HFFc6 (cell line): ENCODE data around the gene STIM2. TPM values are rescaled to one million over a fixed set of nuclear protein-coding genes. Genes with fewer than 3 reads are reported as not detected.
A peak's percentile ranks its signal among the peaks of the same experiment; 100 is the strongest.

Experiments used
- DNase-seq: peaks from one replicate; pipeline ENCODE4 v3.0.0-alpha.2; 2018
- H3K27ac Mint-ChIP-seq: 2 replicates; pipeline ENCODE4 v1.8.0; 2020; ENCODE audit warnings: mild to moderate bottlenecking, mixed read lengths
- H3K27me3 Mint-ChIP-seq: 2 replicates; pipeline ENCODE4 v1.8.0; 2021; ENCODE audit warnings: mild to moderate bottlenecking, moderate library complexity, mixed read lengths; ENCODE audit not compliant: insufficient read depth
- H3K36me3 Mint-ChIP-seq: 2 replicates; pipeline ENCODE4 v1.8.0; 2021; ENCODE audit warnings: low read depth, mixed read lengths
- H3K4me1 Mint-ChIP-seq: 2 replicates; pipeline ENCODE4 v1.8.0; 2020; ENCODE audit warnings: low read depth, mixed read lengths
- H3K4me3 Mint-ChIP-seq: 2 replicates; pipeline ENCODE4 v1.8.0; 2020; ENCODE audit warnings: mild to moderate bottlenecking, moderate library complexity, mixed read lengths
- H3K9me3 Mint-ChIP-seq: 2 replicates; pipeline ENCODE4 v1.8.0; 2020; ENCODE audit warnings: mild to moderate bottlenecking, mixed read lengths
- total RNA-seq, 6 experiments: library from RNA; stranded (reverse); fragmentation: NEBNext Ultra II Directional; extraction: Animal tissue kit (Norgen Biotek cat#: 25700); gene quantifications; 2 replicates in 1 of 6; 3 replicates in 5 of 6; pipeline ENCODE4 v1.2.3, GENCODE V29; 2021
- TF ChIP-seq, protein P1 (sequence below): fragments of 200-600 bp; sonication (generic); IDR thresholded peaks from 2 replicates; pipeline ENCODE4 v1.5.0; 2021; ENCODE audit warnings: antibody characterized with exemption, mild to moderate bottlenecking

The STIM2 gene
- total RNA-seq, 6 experiments from 2014 or later: 13.7 to 17.1 (median 16.0) TPM

DNA sequence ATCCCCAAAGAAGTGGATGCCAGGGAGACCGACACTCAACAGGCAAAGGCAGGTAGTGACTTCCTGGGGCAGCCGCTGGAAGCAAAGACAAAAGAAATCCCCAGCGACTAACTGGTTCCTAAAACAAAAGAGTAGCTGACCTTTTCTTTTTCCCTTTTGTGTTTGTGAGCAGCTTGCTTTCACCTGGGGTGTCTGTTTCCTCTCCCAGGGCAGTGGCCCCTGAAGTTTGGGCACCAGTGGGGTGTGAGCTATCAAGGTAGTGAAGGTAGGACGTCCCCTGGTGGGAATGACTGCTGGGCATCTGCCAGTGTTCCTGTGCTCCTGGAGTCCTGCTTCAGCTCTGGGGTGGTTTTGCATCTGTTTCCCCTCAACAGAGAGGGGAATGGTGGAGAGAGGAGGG is 41.6 kb upstream of the STIM2 start:
- H3K36me3 Mint-ChIP-seq: no peaks in the 10 kb centered on the region
- H3K27me3 Mint-ChIP-seq: peaks cover 2% of the 10 kb centered on the region; the same call in 1 of the 2 replicates
- DNase-seq: no peak
- H3K4me1 Mint-ChIP-seq: no peaks in the 10 kb centered on the region
- no peak overlapping the region for H3K4me3 Mint-ChIP-seq
- H3K27ac Mint-ChIP-seq: no peak overlapping the region
- H3K9me3 Mint-ChIP-seq: no peaks in the 10 kb centered on the region; the same call in 1 of the 2 replicates
- TF ChIP-seq, protein P1, sequence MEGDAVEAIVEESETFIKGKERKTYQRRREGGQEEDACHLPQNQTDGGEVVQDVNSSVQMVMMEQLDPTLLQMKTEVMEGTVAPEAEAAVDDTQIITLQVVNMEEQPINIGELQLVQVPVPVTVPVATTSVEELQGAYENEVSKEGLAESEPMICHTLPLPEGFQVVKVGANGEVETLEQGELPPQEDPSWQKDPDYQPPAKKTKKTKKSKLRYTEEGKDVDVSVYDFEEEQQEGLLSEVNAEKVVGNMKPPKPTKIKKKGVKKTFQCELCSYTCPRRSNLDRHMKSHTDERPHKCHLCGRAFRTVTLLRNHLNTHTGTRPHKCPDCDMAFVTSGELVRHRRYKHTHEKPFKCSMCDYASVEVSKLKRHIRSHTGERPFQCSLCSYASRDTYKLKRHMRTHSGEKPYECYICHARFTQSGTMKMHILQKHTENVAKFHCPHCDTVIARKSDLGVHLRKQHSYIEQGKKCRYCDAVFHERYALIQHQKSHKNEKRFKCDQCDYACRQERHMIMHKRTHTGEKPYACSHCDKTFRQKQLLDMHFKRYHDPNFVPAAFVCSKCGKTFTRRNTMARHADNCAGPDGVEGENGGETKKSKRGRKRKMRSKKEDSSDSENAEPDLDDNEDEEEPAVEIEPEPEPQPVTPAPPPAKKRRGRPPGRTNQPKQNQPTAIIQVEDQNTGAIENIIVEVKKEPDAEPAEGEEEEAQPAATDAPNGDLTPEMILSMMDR: no peak

DNA sequence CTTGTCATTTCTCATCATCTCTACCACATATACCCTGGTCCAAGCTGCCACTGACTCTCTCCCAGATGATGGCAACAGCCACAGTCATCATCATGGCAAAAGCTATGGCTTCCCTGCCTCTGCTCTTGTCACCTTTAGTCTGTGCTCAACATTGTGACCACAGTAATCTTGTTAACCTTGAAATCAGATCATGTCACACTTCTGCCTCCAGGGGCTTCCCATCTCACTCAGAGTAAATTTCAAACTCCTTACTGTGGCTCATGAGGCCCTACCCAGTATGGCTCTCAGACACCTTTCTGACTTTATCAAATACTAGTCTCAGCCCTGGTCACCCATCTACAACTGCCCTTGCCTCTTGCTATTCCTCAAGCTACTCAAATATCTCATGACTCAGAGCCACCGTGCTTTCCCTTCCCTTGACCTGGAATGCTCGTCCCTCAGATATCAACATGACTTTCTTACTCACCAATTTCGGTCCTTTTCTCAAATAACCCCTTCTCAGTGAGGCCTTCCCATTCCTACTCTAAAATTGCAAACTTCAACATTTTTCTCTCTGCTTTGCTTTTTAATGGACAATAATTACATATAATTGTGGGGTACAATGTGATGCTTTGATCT is 41.1 kb upstream of the STIM2 start:
- no peaks in the 10 kb centered on the region; the same call in 1 of the 2 replicates for H3K9me3 Mint-ChIP-seq
- H3K27ac Mint-ChIP-seq: no peak overlapping the region
- no peak overlapping the region for H3K4me3 Mint-ChIP-seq
- TF ChIP-seq, protein P1: no peak
- peaks cover 2% of the 10 kb centered on the region; the same call in 1 of the 2 replicates for H3K27me3 Mint-ChIP-seq
- DNase-seq: no peak
- no peaks in the 10 kb centered on the region for H3K4me1 Mint-ChIP-seq
- H3K36me3 Mint-ChIP-seq: no peaks in the 10 kb centered on the region

DNA sequence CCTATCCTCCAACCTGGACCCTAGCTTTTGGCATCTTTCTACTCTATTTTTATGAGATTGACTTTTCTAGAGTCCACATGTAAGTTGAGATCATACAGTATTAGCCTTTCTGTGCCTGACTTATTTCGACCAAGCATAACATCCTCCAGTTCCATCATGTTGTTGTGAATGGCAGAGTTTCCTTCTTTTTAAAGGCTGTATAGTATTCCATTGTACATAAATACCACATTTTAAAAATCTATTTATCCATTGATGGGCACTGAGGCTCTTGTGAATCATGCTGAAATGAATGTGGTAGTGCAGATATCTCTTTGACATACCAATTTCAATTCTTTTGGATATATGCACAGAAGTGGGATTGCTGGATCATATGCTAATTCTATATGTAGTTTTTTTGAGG is 40.3 kb upstream of the STIM2 start:
- Mint-ChIP-seq H3K27ac (no peak overlapping the region), H3K4me3 (no peak overlapping the region), H3K27me3 (peaks cover 2% of the 10 kb centered on the region; the same call in 1 of the 2 replicates), H3K36me3 (no peaks in the 10 kb centered on the region), H3K9me3 (no peaks in the 10 kb centered on the region; the same call in 1 of the 2 replicates), H3K4me1 (no peaks in the 10 kb centered on the region)
- TF ChIP-seq, protein P1: no peak
- no peak for DNase-seq

DNA sequence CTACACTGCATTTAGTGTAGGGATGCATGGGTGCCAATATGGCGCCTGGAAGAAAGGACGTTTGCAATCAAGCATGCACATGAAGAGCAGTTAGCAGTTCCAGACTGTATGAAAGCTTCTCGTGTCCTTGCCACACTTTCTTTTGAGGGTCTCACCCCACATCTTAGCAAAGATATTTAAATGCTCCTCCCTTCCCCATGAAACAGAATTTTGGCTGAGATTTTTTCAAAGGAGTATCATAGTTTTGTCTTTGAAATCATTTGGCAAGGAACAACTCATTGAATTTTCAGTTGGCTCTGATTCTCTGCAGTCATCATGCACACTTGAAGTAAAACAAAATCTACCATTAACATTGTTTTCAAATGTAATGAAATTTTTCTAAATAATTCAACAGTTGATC is 39.6 kb upstream of the STIM2 start:
- DNase-seq: no peak
- Mint-ChIP-seq H3K27ac (no peak overlapping the region), H3K27me3 (peaks cover 2% of the 10 kb centered on the region; the same call in 1 of the 2 replicates), H3K9me3 (no peaks in the 10 kb centered on the region; the same call in 1 of the 2 replicates), H3K36me3 (no peaks in the 10 kb centered on the region), H3K4me3 (no peak overlapping the region), H3K4me1 (no peaks in the 10 kb centered on the region)
- TF ChIP-seq, protein P1: no peak

DNA sequence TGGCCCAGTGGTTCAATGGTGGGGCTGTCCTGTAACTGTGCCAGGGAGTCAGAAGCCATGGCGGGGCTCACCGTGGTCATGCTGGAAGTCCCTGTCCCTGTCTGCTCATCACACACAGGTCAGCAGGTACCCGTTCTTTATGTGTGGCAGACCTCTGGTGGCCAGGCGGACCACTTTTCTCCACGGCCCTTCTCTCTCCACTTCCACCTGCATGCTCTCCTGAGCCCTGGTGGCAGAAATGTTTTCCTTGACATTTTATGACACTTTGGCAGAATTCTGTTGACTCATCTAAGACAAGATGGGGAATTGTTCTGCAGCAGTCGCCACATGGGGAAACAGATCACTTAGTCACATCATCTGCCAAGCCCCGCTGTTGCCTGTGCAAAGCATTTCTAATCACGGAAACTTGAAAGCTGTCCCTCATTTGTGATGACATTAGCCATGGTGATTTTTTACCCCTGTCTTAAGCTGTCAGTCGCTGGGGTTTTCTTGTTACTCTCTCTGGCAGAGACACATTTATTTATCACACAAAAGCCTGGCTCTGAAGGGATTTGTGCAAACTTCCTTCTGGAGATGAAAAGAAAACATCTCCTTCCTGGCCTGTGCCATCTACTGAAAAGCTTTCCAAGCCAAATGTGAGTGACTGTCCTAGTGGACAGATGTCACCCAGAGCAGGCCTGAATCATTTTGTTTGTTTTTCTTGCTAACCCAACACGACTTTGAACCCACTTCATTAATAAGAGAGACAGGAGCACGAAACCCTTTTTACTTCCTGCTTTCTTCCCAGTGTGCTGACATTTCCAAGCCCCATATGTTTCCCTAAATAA is 38.8 kb upstream of the STIM2 start:
- Mint-ChIP-seq H3K9me3 (no peaks in the 10 kb centered on the region; the same call in 1 of the 2 replicates), H3K27ac (no peak overlapping the region), H3K4me1 (no peaks in the 10 kb centered on the region), H3K36me3 (no peaks in the 10 kb centered on the region), H3K4me3 (no peak overlapping the region), H3K27me3 (peaks cover 2% of the 10 kb centered on the region; the same call in 1 of the 2 replicates)
- no peak for DNase-seq
- TF ChIP-seq, protein P1: peak; percentile 20; the same call in 1 of the 2 replicates
